GM18508 (cell line): ENCODE results near the gene SLC41A2.

Source experiments
- ATAC-seq: cut with Tn5 transposase; IDR thresholded peaks from one replicate; pipeline ENCODE4 v1.9.1; 2021; ENCODE audit warnings: moderate number of reproducible peaks; ENCODE audit not compliant: insufficient read depth, unreplicated experiment

The SLC41A2 gene

DNA sequence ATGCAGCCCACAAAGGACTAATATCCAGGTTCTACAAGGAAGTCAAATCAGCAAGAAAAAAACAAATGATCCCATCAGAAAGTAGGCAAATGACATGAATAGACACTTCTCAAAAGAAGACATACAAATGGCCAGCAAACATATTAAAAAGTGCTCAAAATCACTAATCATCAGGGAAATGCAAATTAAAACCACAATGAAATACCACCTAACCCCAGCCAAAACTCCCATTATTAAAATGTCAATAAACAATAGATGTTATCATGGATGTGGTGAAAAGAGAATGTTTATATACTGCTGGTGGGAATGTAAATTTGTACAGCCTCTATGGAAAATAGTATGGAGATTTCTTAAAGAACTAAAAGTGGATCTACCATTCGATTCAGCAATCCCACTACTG lies 25.0 kb downstream of the SLC41A2 start:
- no peak for ATAC-seq

- ATAC-seq = peak; percentile 80
Observed at GRCh38 chr12:104930388-104931326, 27.4 kb downstream of the SLC41A2 start.

- ATAC-seq = no peak
Observed at GRCh38 chr12:104929977-104930376, 28.1 kb downstream of the SLC41A2 start.

DNA sequence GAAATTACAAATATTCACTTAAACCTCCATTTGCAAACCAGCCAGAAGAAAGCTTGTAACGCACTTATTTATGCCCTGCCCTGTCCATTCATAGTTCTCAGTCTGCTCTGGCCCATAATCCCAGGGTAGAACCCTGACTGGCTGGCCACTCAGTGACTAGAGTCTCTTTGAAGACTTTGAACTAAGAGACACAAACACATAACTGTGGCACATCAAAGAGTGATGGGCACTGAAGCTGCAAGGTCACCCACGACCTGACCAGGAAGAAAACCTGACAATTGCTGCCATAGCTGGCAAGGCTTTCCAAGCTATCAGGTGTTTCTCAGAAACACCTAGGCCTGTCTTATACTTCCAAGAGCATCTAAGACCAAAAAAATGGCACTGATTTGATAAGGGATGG lies 28.7 kb downstream of the SLC41A2 start:
- ATAC-seq = no peak

- no peak for ATAC-seq
Observed at GRCh38 chr12:104928036-104928745, 29.9 kb downstream of the SLC41A2 start.

GRCh38 chr12:104925501-104925900 lies 32.6 kb downstream of the SLC41A2 start:
- ATAC-seq = no peak

DNA sequence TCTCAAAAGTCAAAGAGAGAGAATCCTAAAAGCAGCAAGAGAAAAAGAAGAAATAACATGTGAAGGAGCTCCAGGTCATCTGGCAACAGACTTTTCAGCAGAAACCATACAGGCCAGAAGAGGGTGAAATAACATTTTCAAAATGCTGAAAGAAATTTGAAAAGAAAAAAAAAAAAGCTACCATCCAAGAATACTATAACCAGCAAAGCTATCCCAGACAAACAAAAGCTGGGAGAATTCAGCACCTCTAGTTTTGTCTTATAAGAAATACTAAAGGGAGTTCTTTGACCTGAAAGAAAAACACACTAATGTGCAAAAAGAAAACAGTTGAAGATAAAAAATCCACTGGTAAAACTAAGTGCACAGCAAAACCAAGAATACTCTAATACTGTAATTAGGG lies 36.8 kb downstream of the SLC41A2 start:
- ATAC-seq = no peak

DNA sequence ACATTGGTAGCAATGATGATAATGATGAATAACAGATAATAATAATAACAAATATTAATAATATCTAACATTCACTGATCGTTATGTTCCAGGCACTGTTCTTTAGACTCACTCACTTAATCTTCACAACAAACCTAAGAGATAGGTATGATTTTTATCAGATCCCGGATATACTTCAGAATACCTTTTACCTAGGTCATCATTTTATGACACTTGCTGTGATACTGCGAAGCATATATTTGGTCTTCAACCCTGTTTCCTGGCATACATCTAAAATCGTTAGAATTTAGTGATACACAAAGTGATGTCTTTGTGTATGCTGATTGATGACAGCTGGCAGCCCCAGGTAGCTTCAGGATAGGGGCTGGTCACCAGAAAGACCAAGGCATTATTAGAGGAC lies 46.1 kb downstream of the SLC41A2 start:
- no peak for ATAC-seq

- ATAC-seq = no peak
Observed at GRCh38 chr12:104910196-104910840, 47.8 kb downstream of the SLC41A2 start.

DNA sequence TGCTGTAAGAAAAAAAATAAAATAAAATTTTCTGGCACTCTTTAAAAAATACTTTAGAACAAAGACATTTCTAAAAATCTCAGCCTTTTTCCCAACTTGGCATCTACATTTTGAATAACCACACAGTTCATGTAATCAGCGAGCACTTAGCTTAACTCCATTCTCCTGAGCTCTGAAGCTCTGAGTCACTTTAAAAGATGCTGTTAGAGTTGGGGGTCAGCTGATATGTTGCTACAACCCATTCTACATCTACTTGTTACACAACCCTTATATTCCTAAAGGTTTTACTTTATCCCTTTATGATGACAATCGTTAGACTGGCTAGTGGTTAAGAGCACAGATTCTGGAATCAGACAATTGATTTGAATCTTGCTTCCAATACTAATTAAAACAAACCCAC lies 48.3 kb downstream of the SLC41A2 start:
- no peak for ATAC-seq
